NCI-H2171 treated with DMSO at 0.1 percent for 48 hours (cell line): Measurements from ENCODE around the gene LPIN1.
"Not testable (repeated sequence)": the region's sequence is repeated elsewhere in the genome, so short reads cannot be mapped to it uniquely, and the experiment has no call there.

Source experiments
- DNase-seq: peaks from one replicate; lab custom pipeline; 2025; lab: John Stamatoyannopoulos, UW

LPIN1 gene

GRCh38 chr2:11832531-11832930 lies 86.1 kb downstream of the LPIN1 start:
- peak; percentile 82 for DNase-seq

GRCh38 chr2:11833601-11834000 lies 87.2 kb downstream of the LPIN1 start:
- DNase-seq: no peak

GRCh38 chr2:11835403-11835802 lies 89.0 kb downstream of the LPIN1 start:
- DNase-seq: peak; percentile 24

GRCh38 chr2:11836647-11837219 lies 90.3 kb downstream of the LPIN1 start:
- DNase-seq: no peak

- no peak for DNase-seq
Measured at GRCh38 chr2:11837875-11838734, 91.7 kb downstream of the LPIN1 start.

GRCh38 chr2:11839916-11840315 lies 93.5 kb downstream of the LPIN1 start:
- no peak for DNase-seq

- DNase-seq: no peak
Measured at GRCh38 chr2:11842336-11842735, 95.9 kb downstream of the LPIN1 start.

GRCh38 chr2:11844798-11845197 lies 98.4 kb downstream of the LPIN1 start:
- DNase-seq: not testable (repeated sequence)

GRCh38 chr2:11847935-11848334 lies 101.5 kb downstream of the LPIN1 start:
- not testable (repeated sequence) for DNase-seq

- no peak for DNase-seq
Measured at GRCh38 chr2:11850082-11850481, 103.7 kb downstream of the LPIN1 start.

- DNase-seq: no peak
Measured at GRCh38 chr2:11852526-11853196, 106.2 kb downstream of the LPIN1 start.

GRCh38 chr2:11853197-11853588 lies 106.8 kb downstream of the LPIN1 start:
- DNase-seq: no peak

- DNase-seq: peak; percentile 7
Measured at GRCh38 chr2:11855064-11855760, 108.8 kb downstream of the LPIN1 start.

- DNase-seq: no peak
Measured at GRCh38 chr2:11856095-11856494, 109.7 kb downstream of the LPIN1 start.

GRCh38 chr2:11858883-11859282 lies 112.5 kb downstream of the LPIN1 start:
- DNase-seq: no peak

- DNase-seq: not testable (repeated sequence)
Measured at GRCh38 chr2:11859975-11860374, 113.5 kb downstream of the LPIN1 start.

GRCh38 chr2:11861044-11861443 lies 114.6 kb downstream of the LPIN1 start:
- DNase-seq: no peak

GRCh38 chr2:11862049-11862448 lies 115.6 kb downstream of the LPIN1 start:
- DNase-seq: no peak

- no peak for DNase-seq
Measured at GRCh38 chr2:11863103-11863502, 116.7 kb downstream of the LPIN1 start.

GRCh38 chr2:11863513-11864328 lies 117.3 kb downstream of the LPIN1 start:
- peak; percentile 70 for DNase-seq

GRCh38 chr2:11864724-11865123 lies 118.3 kb downstream of the LPIN1 start:
- no peak for DNase-seq

- no peak for DNase-seq
Measured at GRCh38 chr2:11865378-11865777, 118.9 kb downstream of the LPIN1 start.
